OCI-M1 (cell line): Measurements from ENCODE around the gene TMA7.

Experiments used
- DNase-seq: peaks from one replicate; lab custom pipeline; 2025; lab: John Stamatoyannopoulos, UW

TMA7 gene

DNA sequence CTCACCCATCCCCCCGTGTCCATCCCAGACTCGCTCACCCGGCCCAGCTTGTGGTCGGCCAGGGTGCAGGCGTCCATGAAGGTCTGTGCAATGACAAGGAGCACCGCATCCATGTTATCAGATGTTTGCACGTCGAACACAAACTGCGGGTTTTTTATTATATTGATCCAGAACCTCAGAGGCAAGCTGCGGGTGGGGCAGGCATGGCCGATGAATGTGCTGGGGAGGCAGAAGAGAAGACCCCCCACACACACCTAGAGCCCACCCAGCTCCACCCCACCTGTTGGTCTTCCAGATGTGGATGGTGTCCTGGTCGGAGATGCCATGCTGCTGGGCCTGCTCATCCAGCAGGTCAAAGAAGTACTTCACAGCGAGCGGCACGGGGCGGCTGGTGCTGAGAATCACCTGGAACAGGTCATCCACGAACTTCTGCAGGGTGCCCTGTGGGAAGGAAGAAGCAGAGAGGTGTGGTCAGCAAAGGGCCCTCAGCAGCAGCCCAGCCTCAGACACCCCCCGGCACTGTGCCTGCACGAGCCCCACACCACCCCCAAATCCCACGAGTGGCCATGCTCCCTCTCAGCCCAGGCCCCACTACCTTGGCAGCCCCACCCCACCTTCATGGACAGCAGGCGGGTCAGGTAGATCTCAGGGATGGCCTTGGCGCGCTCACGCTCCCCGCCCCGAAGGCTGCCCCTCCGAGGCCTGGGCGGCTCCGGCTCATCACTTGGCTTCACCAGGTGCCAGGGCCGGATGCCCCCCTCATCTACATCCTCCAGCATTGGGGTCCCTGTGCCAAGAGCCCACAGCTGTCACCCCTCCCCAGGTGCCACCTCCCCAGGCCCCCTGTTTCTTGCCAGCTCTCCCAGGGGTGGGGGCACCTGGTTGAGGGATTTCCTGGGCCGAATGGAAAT lies 30.5 kb upstream of the TMA7 start:
- DNase-seq = no peak

DNA sequence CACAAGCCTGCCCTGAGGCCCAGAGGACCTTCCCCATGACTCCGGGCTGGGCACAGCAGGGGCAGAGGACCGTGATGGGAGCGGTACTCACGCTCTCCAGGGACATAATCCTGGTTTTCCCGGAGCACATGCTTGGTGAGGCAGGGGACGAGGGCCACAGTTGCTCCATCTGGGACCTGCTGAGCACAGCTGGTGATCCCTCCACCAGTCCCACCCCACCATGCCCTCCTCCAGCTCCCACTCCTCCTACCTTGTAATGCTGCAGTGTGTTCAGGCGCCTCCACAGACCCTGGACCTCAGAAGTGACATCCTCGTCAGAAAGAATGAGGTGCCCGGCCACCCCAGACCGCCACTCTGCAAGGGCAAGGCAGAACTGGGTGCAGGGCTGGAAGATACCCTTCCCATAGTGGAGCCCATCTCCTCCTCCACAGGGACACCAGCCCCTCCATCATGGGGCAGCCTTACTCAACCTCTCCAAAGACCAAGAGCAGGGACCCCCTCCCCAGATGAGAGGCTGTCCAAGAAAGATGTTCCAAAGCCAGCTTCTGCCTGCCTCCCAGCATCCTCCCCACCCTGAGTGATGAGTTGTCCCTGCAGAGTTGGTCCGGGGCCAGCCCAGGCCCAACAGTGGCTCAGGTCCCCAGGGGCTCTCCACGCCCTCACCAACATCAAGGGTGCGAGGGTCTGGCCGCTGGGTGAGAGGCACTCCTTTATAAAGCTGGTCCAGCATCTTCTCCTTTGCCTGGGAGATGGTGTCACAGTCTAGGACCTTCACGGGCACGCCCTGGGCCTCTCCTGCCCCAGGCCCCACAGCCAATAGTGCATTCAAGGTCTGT lies 29.6 kb upstream of the TMA7 start:
- no peak for DNase-seq

DNA sequence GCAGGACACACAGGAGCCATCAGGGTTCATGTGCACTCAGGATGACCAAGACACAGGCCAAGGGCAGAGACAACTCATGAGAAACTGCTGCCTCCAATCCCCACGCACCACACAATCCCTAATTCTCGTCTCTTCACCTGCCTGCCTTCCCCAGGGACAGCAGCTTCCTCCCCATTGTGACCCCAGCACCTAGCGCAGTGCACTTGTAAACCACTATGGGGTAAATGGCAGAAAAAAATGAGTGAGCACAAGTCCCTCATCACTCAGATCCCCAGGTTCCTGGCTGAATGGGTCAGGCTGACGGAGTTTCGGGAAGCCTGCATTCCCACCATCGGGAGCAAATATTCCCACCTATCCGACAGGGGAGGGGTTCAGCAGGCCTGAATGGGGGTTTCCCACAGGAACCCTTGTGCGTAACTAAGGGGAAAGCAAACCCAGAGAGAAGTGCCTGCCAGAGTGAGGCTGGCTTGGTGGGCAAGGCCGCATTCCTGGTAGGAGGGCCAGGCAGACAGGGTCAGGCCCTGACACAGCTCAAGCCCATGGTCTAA lies 28.9 kb upstream of the TMA7 start:
- no peak for DNase-seq

DNA sequence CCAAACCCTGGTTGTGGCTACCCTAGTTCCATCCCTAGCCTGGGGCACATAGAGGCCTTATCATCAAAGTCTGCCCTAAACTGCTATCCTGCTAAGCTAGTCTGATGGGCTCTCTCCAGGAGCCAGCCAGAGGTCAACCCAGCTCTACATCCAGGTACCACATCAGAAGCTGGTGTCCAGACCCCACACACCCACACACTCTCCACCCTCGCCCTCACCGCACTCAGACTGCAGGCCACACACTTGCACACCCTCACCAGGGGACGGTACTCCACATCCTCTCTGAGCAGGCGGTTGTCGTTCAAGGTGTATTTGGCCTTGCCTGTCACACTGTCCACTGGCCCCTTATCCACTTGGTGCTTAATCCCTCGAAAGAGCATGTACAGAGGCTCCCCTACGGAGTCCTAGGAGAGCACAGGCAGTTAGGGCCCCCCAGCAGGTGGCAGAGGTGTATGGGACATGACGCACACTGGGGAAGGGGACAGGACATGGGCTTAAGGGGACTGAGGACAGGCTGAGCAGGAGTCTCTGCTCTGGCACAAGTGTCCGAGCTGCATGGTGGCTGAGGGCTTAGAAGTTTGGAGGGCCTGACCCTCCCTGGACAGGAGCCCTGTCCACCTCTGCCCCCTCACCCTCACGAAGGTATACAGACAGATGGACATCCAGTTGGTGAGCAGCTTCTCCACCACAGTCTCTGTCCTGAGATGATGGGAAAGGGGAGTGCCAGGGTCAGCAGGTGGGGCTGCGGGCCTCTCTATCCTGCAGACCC lies 28.3 kb upstream of the TMA7 start:
- DNase-seq = no peak

DNA sequence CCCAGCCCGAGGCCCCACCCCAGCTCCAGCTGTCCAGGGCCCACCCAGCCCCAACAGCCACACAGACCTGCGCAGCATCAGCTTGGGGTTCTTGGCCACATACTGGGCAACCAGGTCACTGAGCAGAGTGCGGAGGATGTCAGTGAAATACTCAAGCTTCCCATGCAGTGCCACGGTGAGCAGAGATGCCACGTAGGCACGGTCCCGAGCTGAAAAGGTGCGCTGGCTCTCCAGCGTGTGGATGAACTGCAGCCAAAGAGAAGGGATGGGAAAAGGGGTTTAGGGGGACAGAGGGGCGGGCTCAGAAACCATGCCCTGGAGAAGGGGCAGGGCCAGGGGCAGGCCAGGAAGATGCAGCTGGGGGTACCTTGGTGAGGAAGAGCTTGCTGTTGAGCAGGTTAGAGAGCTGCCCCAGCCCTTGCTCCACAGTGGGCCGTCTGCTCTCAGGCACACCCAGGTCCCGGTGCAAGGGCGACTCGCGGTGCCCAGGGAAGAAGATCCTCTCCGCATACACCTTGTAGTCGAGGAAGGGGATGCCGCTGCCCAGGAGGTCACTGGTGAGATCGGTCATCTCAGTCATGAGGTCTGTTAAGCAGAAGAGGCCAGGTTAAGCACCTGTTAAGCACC lies 27.6 kb upstream of the TMA7 start:
- DNase-seq = no peak

DNA sequence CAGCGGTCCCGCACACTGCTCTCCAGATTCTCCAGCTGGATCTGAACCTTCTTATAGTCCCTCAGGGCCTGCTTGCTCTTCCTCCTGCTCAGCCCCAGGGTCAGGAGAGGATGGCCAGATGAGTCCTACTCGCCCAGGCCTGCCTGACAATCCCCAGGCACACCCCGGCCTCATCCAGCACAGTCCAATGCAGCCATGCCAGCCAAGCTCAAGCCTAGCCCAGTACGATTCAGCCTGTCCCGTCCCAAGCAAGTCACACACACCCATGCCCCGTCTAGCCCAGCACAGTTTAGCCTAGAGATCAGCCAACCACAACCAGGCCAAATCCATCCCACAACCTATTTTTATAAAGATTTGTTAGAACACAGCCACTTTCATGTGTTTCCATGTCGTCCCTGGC lies 27.0 kb upstream of the TMA7 start:
- no peak for DNase-seq

DNA sequence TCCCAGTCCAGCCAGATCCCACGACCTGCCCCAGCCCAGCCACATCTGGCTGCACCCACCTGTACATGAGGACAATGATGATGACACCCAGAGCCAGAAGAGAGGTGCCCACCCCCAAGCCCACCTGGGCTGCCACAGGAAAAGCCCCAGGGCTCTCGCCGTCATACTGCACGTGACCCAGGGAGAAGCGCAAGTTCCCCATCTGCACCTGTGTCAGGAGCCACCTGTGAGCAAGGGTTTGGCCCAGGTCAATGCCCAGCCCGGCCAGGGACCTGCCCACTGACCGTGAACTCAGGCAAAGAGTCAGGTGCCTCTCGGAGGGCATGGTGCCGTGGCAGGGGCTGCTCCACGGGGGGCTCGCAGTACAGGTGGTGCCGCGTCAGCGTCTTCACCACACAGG lies 26.4 kb upstream of the TMA7 start:
- DNase-seq = no peak

DNA sequence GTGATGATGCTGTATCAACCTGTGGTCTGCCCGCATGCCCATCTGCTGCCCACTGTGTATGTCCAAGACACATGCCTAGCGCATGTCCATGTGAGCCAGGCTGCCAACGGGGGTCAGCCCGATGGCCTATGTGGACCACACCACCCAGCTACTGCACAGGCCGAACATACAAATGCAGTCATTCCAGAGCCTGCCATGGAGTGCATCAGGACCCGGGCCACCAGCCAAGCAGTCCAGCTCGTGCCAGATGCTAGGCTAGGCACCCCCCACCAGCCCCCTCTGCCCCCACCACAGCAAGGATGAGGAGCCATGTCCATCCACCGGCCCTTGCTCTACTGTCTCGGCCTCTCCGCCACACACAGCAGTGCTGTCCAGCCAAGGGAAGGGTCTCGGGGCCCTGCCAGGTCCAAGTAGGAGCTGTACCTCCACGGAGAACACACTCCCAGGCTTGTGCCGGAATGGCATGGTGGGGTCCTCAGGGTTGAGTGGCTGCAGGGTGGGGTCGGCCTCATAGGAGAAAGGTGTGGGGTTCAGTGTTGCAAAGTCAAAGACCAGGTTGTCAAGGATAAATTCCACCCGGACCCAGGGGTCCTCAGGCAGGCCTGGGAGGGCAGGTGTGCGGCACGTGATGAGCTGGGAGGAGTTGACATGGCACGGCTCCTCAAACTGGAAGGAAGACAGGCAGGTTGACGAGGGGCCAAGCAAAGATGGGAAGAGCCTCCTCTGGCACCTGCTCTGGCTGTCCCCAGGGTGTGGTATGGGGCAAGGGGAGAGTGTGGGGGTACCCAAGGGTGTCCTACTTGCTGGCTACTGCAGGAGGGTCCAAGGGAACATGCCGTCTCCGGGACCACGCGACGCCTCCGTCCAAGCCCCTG lies 25.4 kb upstream of the TMA7 start:
- DNase-seq = no peak

DNA sequence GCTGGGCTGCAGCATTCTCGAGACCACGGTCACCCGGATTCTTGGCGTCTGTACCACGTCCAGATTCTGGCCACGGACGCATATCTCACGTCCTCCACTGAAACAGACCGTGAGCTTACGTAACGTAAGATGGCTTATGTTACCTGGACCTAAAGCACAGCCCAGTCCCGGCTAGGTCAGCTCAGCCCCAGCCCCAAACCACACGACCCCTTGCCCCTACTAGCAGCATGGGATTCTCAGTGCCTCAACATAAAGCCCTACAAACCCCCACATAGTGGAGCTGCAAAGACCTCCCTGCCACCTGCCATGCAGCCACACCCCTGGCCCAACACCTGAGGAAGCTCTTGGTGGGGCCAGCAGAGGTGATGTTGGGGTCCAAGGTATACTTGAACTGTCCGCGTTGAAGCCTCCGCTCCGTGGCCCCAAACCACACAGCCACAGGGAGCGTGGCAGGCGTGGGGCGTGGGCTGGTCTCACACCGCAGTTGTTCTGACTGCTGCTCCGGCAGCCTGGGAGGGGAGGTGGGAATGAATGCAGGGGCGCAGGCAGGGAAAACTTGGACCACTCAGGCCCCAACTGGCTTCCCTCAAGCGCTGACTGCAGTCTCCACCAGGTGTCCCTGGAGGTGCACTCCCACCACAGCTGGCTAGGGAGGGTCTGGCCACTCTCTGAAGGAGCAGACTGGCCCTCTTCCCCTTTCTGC lies 24.7 kb upstream of the TMA7 start:
- no peak for DNase-seq

DNA sequence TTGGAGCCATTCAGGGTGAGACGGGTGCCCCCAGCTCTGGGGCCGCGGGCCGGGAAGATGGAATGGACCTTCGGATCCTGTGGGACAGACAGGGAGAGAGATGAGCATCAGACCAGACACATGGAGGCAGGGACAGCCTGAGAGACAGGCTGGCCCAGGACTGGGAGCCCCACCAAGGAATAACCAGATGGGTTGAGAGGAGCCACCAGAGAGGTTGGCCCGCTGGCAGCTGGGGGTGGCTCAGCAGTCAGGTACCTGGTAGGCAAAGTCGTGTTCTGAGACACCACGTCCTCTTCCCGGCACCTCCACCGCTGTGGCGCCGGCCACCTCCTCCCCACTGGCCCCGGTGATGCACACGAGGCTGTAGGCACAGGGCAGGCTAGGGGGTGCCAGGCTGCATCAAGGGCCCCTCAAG lies 24.0 kb upstream of the TMA7 start:
- DNase-seq = no peak

DNA sequence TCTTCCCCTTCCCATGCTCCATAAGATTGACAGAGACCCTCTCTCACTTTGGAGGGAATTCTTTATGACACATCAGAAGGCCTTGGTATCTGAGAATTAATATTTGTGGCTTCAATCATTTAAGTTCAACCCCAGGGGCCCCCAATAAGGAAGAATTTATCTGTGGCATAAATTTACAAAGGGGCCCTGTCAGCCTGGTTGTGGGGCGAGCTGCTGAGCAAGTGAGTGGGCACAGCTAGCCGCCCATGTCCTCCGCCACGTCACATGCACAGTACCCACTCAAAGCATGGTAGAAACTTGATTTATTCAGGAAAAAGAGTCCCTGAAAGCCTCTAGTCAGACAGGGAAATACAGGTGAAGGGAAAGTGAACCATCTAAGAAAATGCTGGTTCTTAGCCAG lies 23.5 kb upstream of the TMA7 start:
- no peak for DNase-seq

DNA sequence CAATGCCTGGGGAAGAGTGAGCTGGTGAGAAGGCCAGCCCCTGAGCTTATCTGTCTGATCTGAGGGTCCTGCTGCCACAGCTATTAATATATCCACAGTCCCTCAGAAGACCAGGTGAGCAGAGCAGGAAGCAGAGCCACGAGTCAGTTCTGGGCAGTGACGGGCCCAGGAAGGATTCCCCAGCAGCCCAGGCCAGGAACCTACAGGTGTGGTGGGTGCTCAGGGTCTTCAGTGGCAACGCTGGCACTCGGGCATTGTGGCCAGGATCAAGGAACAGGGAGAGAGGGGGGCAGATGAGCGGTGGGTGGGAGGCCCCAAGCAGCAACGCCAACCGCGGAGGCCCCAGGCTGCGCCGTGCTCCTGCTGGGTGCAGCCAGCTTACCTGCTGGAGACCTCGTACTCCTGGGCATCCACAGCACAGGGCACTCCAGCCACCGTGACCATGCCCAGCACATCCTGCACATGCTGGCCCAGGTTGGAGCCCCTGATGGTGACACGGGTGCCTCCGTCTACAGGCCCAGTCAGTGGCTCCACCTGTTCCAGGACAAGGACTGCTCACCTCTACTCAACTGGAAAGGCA lies 22.4 kb upstream of the TMA7 start:
- no peak for DNase-seq

DNA sequence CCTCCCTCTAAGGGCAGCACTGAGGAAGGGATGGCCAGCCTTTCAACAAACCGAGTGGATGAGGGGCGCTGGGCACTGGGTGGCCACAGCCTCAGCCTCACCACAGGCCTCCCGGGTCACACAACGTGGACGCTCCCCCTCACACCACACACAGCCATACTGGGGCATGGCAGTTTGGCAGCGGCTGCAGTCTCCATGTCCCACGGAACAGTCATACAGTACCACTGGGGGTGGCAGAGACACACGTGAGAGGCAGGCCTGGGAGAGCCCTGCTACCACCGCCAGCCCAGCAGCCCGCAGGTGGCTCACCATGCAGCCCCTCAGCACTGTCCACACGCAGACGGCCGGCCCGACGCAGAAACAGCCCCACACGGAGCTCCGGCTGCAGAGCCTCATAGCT lies 21.9 kb upstream of the TMA7 start:
- DNase-seq = no peak

DNA sequence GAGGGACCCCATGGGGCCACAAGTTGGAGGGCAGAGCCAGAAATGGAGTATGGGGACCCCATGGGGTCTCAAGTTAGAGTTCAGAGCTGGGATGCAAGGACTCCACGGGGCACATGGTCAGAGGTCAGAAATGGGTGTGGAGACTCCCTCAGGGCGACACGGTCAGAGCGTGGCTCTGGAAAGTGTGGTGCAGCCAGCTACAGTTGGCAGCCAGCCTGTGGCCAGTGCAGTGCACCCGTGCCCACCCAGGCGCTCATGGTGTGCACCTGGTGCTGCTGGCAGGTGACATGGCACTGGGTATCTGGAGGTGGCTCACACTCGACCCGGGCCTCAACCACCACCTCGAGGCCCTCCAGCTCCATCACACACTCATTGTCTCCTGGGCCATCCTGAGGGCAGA lies 21.4 kb upstream of the TMA7 start:
- no peak for DNase-seq

DNA sequence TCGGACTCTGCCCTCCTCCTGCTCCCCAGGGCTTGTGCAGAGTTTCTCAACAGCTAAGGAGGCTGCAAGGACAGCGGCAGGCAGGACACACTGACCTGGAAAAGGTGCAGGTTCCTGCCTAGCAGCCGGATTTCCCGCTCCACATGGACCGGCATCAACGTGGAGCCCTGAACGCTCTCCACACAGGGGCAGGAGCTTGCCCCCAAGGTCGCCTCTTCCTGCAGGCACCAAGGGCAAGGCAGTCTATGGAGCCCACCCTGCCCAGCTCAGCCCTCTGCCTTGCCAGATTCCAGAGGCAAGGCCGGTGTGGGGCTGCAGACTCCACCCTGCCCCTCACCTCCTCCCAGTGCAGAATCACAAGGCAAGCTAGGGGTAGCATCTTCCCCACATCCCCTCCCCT lies 20.9 kb upstream of the TMA7 start:
- no peak for DNase-seq

DNA sequence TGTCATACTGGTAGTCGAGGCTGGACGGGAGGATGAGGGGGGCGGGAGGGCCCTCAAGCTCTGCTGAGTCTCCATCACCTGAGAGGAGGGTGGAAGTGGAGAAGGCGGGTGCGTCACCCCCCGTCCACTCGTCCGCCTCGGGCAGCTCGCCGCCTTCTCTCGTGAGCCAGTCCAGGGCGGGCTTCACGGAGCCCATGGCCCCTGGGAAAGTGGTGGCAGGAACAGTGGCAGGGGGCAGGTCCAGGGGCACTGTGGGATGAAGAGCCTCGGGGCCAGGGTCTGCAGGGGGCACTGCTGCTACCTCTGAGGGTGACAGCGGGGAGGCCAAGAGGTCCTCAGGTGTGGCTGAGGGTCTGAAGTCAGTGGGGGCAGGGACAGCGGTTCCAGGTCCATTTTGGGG lies 20.5 kb upstream of the TMA7 start:
- no peak for DNase-seq

DNA sequence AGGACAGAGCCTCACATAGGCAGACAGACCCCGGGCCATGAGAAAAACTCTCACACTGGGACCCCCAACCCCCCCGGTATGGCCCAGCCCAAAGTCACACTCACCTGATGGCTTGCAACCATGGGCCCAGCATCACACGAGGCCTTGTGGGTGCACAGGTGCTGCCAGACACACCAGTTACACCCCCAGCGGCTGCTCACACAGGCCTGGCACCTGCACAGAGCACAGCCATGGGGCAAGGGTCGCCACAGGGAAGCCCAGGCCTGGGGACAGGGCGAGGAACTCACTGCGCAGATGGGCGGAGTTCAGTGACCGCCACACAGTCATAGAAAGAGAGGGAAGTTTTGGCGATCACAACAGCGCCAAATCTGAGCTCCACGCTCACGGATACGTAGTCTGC lies 19.5 kb upstream of the TMA7 start:
- DNase-seq = no peak

DNA sequence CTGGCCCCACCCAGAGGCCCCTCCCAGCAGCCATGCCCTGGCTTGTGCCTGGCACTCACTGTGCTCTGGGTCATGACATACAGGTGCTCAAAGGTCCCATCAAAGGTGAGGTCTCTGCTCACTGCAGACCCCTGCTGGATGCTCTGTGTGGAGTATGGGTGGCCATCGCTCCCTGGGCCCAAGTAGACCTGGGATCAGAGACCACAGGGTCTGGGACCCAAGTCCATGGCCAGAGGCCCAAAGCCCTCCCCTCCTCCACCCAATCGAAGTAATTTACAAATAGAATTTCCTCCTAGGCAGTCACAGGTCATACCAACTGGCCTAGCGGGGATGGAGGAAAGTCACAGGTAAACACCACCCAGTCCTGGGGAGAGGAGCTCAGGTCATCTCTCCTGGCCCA lies 17.8 kb upstream of the TMA7 start:
- no peak for DNase-seq

DNA sequence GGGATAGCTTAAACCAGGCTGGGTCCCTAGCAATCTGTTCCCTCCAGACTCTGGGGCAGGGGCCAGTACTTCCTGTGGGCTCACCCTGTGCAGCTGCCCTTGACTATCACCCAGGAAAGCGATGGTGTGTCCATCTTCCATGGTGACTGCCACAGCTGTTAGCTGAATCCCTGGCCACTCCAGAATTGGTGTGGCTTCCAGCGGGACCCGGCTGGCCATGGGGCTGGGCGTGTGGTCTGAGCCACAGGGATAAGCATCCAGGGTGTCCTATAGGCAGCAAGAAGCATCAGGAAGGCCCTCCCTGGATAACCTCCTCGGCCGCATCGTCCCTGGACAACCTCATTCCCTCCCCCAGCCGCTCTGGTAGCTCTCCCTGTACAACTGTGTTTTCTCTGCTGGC lies 17.4 kb upstream of the TMA7 start:
- no peak for DNase-seq
